Neutrophil (primary cell): ENCODE data around the gene ACTL6A.
A peak's percentile ranks its signal among the peaks of the same experiment; 100 is the strongest.

Source experiments
- H3K27ac ChIP-seq: fragments of 200-600 bp; sonication (generic); 2 replicates; pipeline ENCODE4 v1.5.1; 2016; ENCODE audit warnings: mild to moderate bottlenecking, moderate library complexity
- H3K27me3 ChIP-seq: fragments of 200-600 bp; sonication (generic); 2 replicates; pipeline ENCODE4 v1.6.0; 2016; ENCODE audit warnings: mild to moderate bottlenecking
- H3K36me3 ChIP-seq: fragments of 200-600 bp; sonication (generic); 2 replicates; pipeline ENCODE4 v1.5.1; 2017
- H3K4me1 ChIP-seq, 2 experiments: fragments of 200-600 bp in 1 of 2; sonication (generic) in 1 of 2; 1 replicate in 1 of 2; 2 replicates in 1 of 2; pipeline versions ENCODE4 v1.5.1 to v1.6.1; 2013 to 2016; ENCODE audit warnings: low read depth in 1 of 2, low read length in 1 of 2, mild to moderate bottlenecking in 1 of 2, moderate library complexity in 1 of 2; ENCODE audit not compliant: control insufficient read depth in 1 of 2, insufficient read depth in 1 of 2
- H3K4me3 ChIP-seq, 2 experiments: fragments of 200-600 bp in 1 of 2; sonication (generic) in 1 of 2; 1 replicate in 1 of 2; 2 replicates in 1 of 2; pipeline ENCODE4 v1.5.1; 2013 to 2016; ENCODE audit warnings: low read depth in 1 of 2, low read length in 1 of 2, mild to moderate bottlenecking in 1 of 2, moderate library complexity in 1 of 2
- H3K9me3 ChIP-seq: fragments of 200-600 bp; sonication (generic); 2 replicates; pipeline ENCODE4 v1.5.1; 2016
- CTCF ChIP-seq: fragments of 200-600 bp; sonication (generic); IDR thresholded peaks from 2 replicates; pipeline ENCODE4 v1.5.1; 2016; ENCODE audit warnings: antibody characterized with exemption

Gene ACTL6A

DNA sequence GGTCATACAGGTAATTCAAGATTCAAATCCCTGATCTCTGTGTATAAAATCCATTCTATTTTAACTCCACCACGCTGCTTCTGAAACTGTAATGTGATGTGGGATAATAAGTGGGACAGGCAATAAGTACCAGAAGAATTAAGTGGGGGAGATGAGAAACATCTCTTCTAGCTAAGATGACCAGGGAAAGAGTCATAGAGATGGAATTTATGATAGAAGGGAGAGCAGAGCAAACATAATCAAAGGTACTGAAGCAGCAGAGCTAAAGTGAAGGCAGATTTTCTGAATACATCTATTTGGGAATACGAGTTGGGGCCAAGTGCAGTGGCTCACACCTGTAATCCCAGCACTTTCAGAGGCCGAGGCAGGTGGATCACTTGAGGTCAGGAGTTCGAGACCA is 36.8 kb downstream of the ACTL6A start:
- peaks cover 76% of the 10 kb centered on the region for H3K36me3 ChIP-seq

DNA sequence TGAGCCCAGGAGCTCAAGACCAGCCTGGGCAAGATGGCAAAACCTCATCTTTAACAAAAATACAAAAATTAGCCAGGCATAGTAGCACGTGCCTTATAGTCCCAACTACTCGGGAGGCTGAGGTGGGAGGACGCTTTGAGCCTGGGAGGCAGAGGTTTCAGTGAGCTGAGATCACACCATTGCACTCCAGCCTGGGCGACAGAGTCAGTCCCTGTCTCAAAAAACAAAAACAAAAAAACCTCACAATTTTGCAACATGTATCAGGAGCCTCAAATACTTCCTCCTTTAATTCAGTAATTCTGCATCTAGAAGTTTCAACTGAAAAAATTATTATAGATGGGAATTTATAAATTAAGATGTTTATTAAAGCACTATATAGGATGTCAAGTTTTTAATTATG is 40.6 kb downstream of the ACTL6A start:
- Histone ChIP-seq H3K27ac (no peak overlapping the region), H3K4me3 (no peak overlapping the region), H3K9me3 (no peaks in the 10 kb centered on the region), H3K27me3 (no peaks in the 10 kb centered on the region), H3K36me3 (peaks cover 39% of the 10 kb centered on the region), H3K4me1 (peaks cover 13 to 20% of the 10 kb centered on the region in 2 experiments)
- no peak for TF ChIP-seq CTCF

More for the DNA sequence above, 36.8 kb downstream of the ACTL6A start:
- no peak overlapping the region for H3K27ac ChIP-seq
- no peaks in the 10 kb centered on the region for H3K9me3 ChIP-seq
- no peaks in the 10 kb centered on the region for H3K27me3 ChIP-seq
- no peak for TF ChIP-seq CTCF
- no peak overlapping the region for H3K4me3 ChIP-seq
- H3K4me1 ChIP-seq = peaks cover 6 to 13% of the 10 kb centered on the region in 2 experiments

- peak overlapping the region; percentile 76 to 77 for H3K4me3 ChIP-seq
- peaks cover 33% of the 10 kb centered on the region for H3K36me3 ChIP-seq
- peaks cover 13 to 20% of the 10 kb centered on the region in 2 experiments for H3K4me1 ChIP-seq
- no peaks in the 10 kb centered on the region for H3K9me3 ChIP-seq
- no peak for TF ChIP-seq CTCF
- H3K27me3 ChIP-seq = no peaks in the 10 kb centered on the region
- peak overlapping the region; percentile 87 for H3K27ac ChIP-seq
These were observed 41.1 kb downstream of the ACTL6A start for GRCh38 chr3:179603831-179604230.

GRCh38 chr3:179604321-179605078 is 41.8 kb downstream of the ACTL6A start, which contains the start of the genes MRPL47 and NDUFB5:
MRPL47 (minus strand) TSS chr3:179604638; CDS start chr3:179604624, 14 bp downstream.
NDUFB5 (plus strand) TSS chr3:179604794; CDS start chr3:179604816, 22 bp downstream.
- Histone ChIP-seq H3K27me3 (no peaks in the 10 kb centered on the region), H3K4me1 (peaks cover 13 to 20% of the 10 kb centered on the region in 2 experiments), H3K9me3 (no peaks in the 10 kb centered on the region), H3K27ac (peak within 1 kb of the TSS; percentile 87), H3K36me3 (peaks cover 27% of the 10 kb centered on the region), H3K4me3 (peak within 1 kb of the TSS; percentile 76 to 77)
- TF ChIP-seq CTCF = no peak

GRCh38 chr3:179606534-179607085 is 43.9 kb downstream of the ACTL6A start:
- Histone ChIP-seq H3K36me3 (peaks cover 6% of the 10 kb centered on the region), H3K27me3 (no peaks in the 10 kb centered on the region), H3K27ac (no peak overlapping the region), H3K4me3 (no peak overlapping the region), H3K4me1 (peaks cover 13 to 20% of the 10 kb centered on the region in 2 experiments), H3K9me3 (no peaks in the 10 kb centered on the region)
- no peak for TF ChIP-seq CTCF
